Subcutaneous abdominal adipose tissue (tissue), 5 donors: Measurements from ENCODE around the gene SLCO2A1.

Experiments used
- H3K27ac ChIP-seq: one replicate; pipeline ENCODE4 v1.7.0; 2013; ENCODE audit warnings: low read depth, mild to moderate bottlenecking, inconsistent platforms, low read length, moderate library complexity
- H3K27me3 ChIP-seq, 5 donors: one replicate each; pipeline ENCODE4 v1.7.0; 2013; ENCODE audit warnings: low read length in 5 of 5, inconsistent platforms in 1 of 5; ENCODE audit not compliant: control insufficient read depth in 5 of 5, insufficient read depth in 4 of 5
- H3K36me3 ChIP-seq, 5 donors: one replicate each; pipeline ENCODE4 v1.7.0; 2013; ENCODE audit warnings: low read length in 5 of 5; ENCODE audit not compliant: control insufficient read depth in 5 of 5, insufficient read depth in 5 of 5
- H3K4me1 ChIP-seq, 5 donors: one replicate each; pipeline ENCODE4 v1.7.0; 2013; ENCODE audit warnings: low read length in 5 of 5, mild to moderate bottlenecking in 3 of 5, moderate library complexity in 1 of 5; ENCODE audit not compliant: control insufficient read depth in 5 of 5, insufficient read depth in 5 of 5
- H3K4me3 ChIP-seq, 5 donors: one replicate each; pipeline ENCODE4 v1.7.0; 2013; ENCODE audit warnings: low read length in 5 of 5, low read depth in 1 of 5
- H3K9ac ChIP-seq, 5 donors: one replicate each; pipeline ENCODE4 v1.7.0; 2013; ENCODE audit warnings: low read length in 5 of 5, mild to moderate bottlenecking in 4 of 5, moderate library complexity in 3 of 5
- H3K9me3 ChIP-seq, 5 donors: one replicate each; pipeline ENCODE4 v1.7.0; 2013; ENCODE audit warnings: low read length in 5 of 5; ENCODE audit not compliant: control insufficient read depth in 5 of 5
- donor health status: healthy.
- donor health status: healthy.
- donor health status: healthy.
- donor health status: healthy.
- donor health status: healthy.

SLCO2A1 gene

GRCh38 chr3:133958071-133958805 is 71.5 kb downstream of the SLCO2A1 start:
- Histone ChIP-seq H3K4me3 (no peak overlapping the region), H3K9me3 (no peaks in the 10 kb centered on the region), H3K4me1 (peaks cover 0 to 29% (median 3%) of the 10 kb centered on the region in 5 donors)

GRCh38 chr3:133956982-133957381 is 72.7 kb downstream of the SLCO2A1 start:
- Histone ChIP-seq H3K27ac (no peak overlapping the region), H3K9ac (no peak overlapping the region), H3K9me3 (no peaks in the 10 kb centered on the region), H3K27me3 (no peaks in the 10 kb centered on the region), H3K4me1 (peaks cover 0 to 29% (median 3%) of the 10 kb centered on the region in 5 donors), H3K36me3 (no peaks in the 10 kb centered on the region), H3K4me3 (no peak overlapping the region)

More at GRCh38 chr3:133958071-133958805, 71.5 kb downstream of the SLCO2A1 start:
- no peak overlapping the region for H3K9ac ChIP-seq
- no peak overlapping the region for H3K27ac ChIP-seq
- no peaks in the 10 kb centered on the region for H3K27me3 ChIP-seq
- H3K36me3 ChIP-seq = no peaks in the 10 kb centered on the region

GRCh38 chr3:133956353-133956752 is 73.4 kb downstream of the SLCO2A1 start:
- H3K4me3 ChIP-seq = no peak overlapping the region
- no peak overlapping the region for H3K27ac ChIP-seq
- no peaks in the 10 kb centered on the region for H3K27me3 ChIP-seq
- no peaks in the 10 kb centered on the region for H3K9me3 ChIP-seq
- peaks cover 0 to 29% (median 3%) of the 10 kb centered on the region in 5 donors for H3K4me1 ChIP-seq
- no peaks in the 10 kb centered on the region for H3K36me3 ChIP-seq
- H3K9ac ChIP-seq = no peak overlapping the region

GRCh38 chr3:133955892-133956291 is 73.8 kb downstream of the SLCO2A1 start:
- Histone ChIP-seq H3K27ac (no peak overlapping the region), H3K9ac (no peak overlapping the region), H3K4me3 (no peak overlapping the region), H3K36me3 (no peaks in the 10 kb centered on the region), H3K4me1 (peaks cover 0 to 29% (median 3%) of the 10 kb centered on the region in 5 donors), H3K27me3 (no peaks in the 10 kb centered on the region), H3K9me3 (no peaks in the 10 kb centered on the region)

- H3K4me1 ChIP-seq = peaks cover 0 to 29% (median 3%) of the 10 kb centered on the region in 5 donors
- no peak overlapping the region for H3K9ac ChIP-seq
- no peak overlapping the region for H3K27ac ChIP-seq
- no peaks in the 10 kb centered on the region for H3K9me3 ChIP-seq
- H3K27me3 ChIP-seq = no peaks in the 10 kb centered on the region
- H3K4me3 ChIP-seq = no peak overlapping the region
- no peaks in the 10 kb centered on the region for H3K36me3 ChIP-seq
These were observed 74.9 kb downstream of the SLCO2A1 start for GRCh38 chr3:133954717-133955360.

GRCh38 chr3:133953297-133953696 is 76.4 kb downstream of the SLCO2A1 start:
- H3K27me3 ChIP-seq = no peaks in the 10 kb centered on the region
- no peak overlapping the region for H3K4me3 ChIP-seq
- H3K27ac ChIP-seq = no peak overlapping the region
- H3K36me3 ChIP-seq = no peaks in the 10 kb centered on the region
- no peak overlapping the region for H3K9ac ChIP-seq
- peaks cover 0 to 40% (median 3%) of the 10 kb centered on the region in 5 donors for H3K4me1 ChIP-seq
- no peaks in the 10 kb centered on the region for H3K9me3 ChIP-seq

GRCh38 chr3:133949438-133949837 is 80.3 kb downstream of the SLCO2A1 start:
- Histone ChIP-seq H3K27me3 (no peaks in the 10 kb centered on the region), H3K9ac (no peak overlapping the region), H3K36me3 (no peaks in the 10 kb centered on the region), H3K4me1 (peaks cover 0 to 45% (median 4%) of the 10 kb centered on the region in 5 donors), H3K9me3 (no peaks in the 10 kb centered on the region), H3K27ac (no peak overlapping the region), H3K4me3 (no peak overlapping the region)

- H3K27ac ChIP-seq = no peak overlapping the region
- H3K9ac ChIP-seq = no peak overlapping the region
- H3K4me3 ChIP-seq = no peak overlapping the region
- H3K9me3 ChIP-seq = no peaks in the 10 kb centered on the region
- H3K36me3 ChIP-seq = no peaks in the 10 kb centered on the region
- H3K27me3 ChIP-seq = no peaks in the 10 kb centered on the region
- peaks cover 3 to 50% (median 8%) of the 10 kb centered on the region in 5 donors for H3K4me1 ChIP-seq
These were observed 80.7 kb downstream of the SLCO2A1 start for GRCh38 chr3:133948996-133949395.

- no peaks in the 10 kb centered on the region for H3K9me3 ChIP-seq
- no peaks in the 10 kb centered on the region for H3K36me3 ChIP-seq
- H3K9ac ChIP-seq = no peak overlapping the region
- H3K4me1 ChIP-seq = peaks cover 6 to 55% (median 14%) of the 10 kb centered on the region in 5 donors
- H3K4me3 ChIP-seq = no peak overlapping the region
- no peak overlapping the region for H3K27ac ChIP-seq
- no peaks in the 10 kb centered on the region for H3K27me3 ChIP-seq
These were observed 81.5 kb downstream of the SLCO2A1 start for GRCh38 chr3:133948131-133948810.
